ENCODE results near the gene LOXL1.
A peak's percentile ranks its signal among the peaks of the same experiment; 100 is the strongest.

LOXL1 gene

GRCh38 chr15:73978896-73979295 is 52.6 kb downstream of the LOXL1 start:
- DNase-seq (ENCODE audit: low read depth), result no peak

DNA sequence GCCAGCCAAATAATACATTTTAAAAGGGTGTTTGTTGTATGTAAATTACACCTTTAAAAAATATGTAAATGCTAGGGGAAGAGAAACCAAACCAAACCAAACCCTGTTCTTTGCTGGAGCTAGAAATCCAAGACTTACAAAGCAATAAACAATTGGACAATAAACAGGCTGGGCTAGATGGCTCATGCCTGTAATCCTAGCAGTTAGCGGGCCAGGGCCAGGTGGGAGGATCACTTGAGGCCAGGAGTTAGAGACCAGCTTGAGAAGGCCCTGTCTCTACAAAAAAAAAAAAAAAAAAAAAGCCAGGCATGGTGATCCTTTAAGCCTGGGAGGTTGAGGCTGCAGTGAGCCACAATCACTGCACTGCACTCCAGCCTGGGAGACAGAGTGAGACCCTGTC is 53.4 kb downstream of the LOXL1 start:
- DNase-seq (ENCODE audit: low read depth), result no peak

GRCh38 chr15:73981761-73982221 is 55.5 kb downstream of the LOXL1 start:
- DNase-seq (ENCODE audit: low read depth), result no peak

DNA sequence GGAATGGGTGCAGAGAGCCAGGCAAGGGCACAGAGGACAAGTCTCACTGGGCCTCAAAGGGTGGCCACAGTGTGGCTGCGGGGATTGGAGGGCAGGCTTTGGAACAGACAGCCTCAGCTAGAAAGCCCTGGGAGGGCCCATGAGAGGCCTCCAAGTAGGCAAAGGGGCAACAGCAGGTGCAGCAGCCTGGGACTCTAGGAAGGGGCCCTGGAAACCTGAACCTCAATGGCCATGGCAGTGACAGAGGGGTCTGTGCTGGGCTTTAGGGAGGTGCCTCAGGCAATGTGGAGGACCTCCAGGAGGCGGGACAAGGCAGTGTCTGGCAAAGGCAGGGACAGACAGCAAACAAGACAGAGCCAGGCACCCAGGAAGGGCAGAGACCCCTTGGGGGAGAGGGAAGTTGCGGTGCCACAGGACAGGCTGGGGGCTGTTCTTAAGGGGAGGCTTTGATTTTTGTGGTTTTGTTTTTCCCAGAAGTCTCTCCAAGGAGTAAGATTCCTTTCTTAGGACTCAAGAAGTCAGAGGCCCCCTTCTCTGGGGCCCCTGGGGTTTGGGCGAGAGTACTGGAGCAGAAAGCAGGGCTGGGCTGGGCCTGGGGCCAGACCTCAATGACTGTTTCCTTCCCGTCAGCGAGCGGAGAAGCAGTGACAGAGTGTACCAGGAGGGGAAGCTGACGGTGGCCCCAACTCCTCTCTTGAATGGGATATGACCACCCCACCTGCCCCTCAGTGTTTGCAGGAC is 56.1 kb downstream of the LOXL1 start:
- no peak for DNase-seq (ENCODE audit: low read depth)

- DNase-seq (ENCODE audit: low read depth), result no peak
These were observed 57.0 kb downstream of the LOXL1 start for GRCh38 chr15:73983211-73983727.

GRCh38 chr15:73983773-73984172 is 57.5 kb downstream of the LOXL1 start:
- DNase-seq (ENCODE audit: low read depth), result no peak

- DNase-seq (ENCODE audit: low read depth), result no peak
These were observed 58.1 kb downstream of the LOXL1 start for GRCh38 chr15:73984208-73984979.

- no peak for DNase-seq (ENCODE audit: low read depth)
These were observed 59.0 kb downstream of the LOXL1 start for GRCh38 chr15:73985101-73985873.

- DNase-seq (ENCODE audit: low read depth), result no peak
These were observed 60.0 kb downstream of the LOXL1 start for GRCh38 chr15:73986055-73986775.

- DNase-seq (ENCODE audit: low read depth), result no peak
These were observed 60.5 kb downstream of the LOXL1 start for GRCh38 chr15:73986776-73987056.

DNA sequence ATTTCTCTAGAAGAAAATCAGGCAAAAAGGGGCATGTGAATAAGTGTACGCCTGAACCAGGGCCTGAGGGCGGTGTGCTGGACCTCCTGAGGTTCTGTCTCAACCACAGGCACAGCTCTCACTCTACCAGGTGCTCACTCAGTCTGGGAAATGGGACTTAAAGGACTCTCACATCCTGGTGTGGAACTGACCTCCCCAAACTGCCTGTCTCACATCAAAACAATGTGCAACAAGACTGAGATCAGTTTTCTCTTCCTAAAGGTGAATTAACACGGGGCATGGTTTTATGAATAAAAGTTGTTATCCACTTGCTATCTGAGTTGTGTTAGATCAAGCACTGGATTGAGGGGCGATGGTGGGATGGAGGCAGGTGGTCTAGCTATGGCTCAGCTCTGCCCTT is 61.0 kb downstream of the LOXL1 start:
- no peak for DNase-seq (ENCODE audit: low read depth)

DNA sequence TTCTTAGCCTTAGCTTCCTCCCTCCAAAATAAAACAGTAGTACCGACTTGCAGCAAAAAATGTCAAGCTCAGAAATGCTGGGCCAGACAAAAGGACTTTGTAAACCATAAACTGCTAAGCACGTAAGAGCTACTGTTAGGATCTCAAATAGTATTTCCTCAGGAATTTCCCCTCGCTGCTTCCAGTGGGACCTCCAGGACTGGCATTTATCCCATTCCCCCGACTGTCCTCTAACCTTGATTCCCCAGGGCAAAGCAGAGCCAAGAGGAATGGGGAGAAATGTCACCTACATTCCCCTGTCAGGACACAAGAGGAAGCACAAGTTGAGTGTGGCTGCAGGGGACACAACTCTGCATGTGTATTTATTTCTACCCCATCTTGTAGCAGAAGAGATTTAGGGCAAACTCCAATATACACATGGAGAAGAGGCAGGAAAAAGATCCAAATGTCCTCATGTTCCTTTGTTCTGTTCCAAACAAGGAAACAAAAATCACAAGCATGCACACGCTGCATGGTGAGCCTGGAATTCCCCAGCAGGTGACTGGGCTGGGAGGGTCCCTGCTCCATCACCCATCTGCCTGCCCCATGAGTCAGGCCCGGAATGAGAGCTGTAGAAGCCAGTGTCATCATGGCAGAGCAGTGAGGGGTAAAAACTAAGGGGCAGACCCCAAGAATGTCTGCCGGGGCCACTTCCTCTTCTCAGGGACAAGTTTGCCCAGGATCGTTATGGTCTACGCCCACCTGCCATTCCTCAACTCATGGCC is 61.6 kb downstream of the LOXL1 start:
- DNase-seq (ENCODE audit: low read depth), result no peak

DNA sequence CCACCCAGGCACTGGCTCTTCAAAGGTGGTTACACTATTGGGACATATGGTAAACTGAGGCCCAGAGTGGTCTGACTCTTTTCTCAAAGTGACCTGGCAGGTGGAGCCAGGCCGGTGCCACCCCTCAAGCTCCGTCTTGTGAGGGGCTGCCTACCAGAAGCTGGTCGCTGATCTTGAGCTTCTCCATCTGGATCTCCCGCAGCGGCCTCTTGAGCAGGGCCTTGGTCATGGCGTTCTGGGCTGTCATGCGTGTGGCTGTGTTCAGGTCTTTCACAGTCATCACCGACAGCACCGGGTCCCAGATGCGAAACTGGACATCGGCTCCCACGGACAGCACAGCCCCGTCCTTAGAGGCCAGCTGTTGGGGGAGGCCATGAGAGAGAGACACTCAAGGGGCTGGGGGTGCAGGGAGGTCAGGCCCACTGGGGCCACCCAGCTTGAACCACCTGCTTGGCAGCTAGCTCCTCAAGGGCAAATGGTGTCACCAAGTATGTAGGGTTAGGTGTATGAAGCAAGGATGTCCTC is 62.2 kb downstream of the LOXL1 start:
- no peak for DNase-seq (ENCODE audit: low read depth)

GRCh38 chr15:73989001-73989798 is 62.9 kb downstream of the LOXL1 start:
- DNase-seq (ENCODE audit: low read depth), result no peak

DNA sequence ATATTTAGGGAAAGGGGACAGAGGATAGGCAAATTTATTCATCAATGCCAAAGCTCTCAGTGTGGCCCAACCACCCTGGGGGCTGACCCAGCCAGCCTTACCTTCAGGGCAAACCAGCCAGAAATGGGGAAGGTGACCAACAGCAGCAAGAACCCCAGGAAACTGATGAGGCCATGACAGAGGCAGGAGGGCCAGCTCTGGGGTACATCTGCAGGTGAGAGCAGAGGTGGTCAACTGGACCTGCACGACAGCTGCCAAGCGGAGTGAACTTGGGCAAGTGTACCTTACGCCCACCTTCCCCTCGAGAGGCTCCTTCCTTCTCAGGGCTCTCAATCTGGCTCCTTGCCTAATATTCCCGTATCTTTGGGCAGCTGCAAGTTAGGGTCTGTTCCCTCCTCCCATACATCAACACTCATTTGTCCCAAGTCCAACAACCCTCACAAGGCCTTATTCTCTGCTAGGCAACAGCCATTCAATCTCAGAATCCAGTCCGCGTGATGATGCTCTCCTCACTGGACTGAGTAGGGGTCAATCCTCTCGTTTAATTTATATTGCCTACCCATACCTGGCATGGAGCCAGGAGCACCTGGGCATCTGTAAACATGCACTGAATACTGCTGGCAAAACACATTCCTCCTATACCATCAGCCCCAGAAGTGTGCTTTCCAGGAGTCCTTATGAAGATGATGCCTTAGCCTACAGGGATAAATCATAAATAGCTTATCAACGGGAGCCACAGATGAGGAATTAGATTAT is 64.2 kb downstream of the LOXL1 start:
- no peak for DNase-seq (ENCODE audit: low read depth)

DNA sequence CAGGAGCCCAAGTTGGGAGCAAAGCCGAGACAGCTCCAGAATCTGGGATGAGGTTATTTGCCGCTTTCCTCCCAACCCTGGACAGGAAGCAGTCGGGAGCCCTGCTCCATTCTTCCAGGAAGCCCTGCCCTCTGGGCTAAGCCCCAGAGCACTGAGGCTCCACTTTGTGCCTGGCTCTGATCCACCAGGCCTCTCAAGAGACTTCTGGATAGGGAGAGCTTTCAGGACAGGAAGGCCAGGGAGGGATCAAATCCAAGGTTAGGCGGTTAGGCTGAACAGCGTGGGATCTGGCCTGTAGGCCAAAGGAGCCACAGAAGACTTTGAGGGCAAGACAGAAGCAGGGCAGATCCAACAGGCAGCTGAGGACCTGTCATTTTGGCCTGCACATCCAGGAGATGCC is 65.0 kb downstream of the LOXL1 start:
- no peak for DNase-seq (ENCODE audit: low read depth)

DNA sequence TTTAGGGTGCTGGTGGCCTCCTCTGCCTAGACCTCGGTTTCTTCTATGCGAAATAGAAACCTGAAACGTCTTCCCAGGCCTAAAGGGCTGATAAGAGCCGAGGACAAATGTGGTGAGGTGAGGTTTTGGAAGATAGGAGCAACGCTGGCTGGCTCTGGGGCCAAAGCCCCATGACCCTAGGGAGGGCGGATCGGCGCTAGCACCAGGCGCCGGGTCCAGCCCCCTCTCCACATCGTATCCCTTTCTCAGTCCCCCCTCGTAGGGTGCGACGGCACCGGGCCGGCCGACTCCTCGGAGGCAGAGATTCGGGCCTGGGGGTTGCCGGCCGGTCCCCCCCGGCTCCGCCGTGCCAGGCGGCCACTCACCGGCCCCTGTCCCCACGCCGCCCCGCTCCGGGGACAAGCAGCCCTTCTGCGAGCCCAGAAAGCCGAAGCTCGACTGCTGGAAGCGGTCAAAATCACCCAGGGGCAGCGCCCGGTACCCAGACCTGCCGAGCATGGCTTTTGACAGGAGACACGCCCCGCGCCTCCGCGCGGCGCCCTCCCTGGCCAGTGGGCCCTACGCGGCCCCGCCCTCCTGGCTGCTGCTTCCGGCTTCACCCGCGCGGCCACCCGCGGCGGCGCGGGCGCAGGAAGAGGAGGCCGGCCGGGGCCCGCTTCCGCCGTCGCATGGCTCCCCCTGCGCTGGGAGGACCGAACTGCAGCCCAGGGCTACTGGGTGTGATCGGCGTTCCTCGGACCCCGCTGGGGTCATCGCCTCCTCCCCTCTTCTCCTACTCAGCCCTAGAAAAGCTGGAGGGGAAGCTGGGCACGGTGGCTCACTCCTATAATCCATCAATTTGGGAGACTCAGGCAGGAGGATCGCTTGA is 65.7 kb downstream of the LOXL1 start, which contains the start of gene STOML1:
STOML1 (minus strand) TSS at position 570 of the 868 bp plus-strand sequence; CDS start at position 498, 72 bp downstream.
- peak; percentile 92 for DNase-seq (ENCODE audit: low read depth)

DNA sequence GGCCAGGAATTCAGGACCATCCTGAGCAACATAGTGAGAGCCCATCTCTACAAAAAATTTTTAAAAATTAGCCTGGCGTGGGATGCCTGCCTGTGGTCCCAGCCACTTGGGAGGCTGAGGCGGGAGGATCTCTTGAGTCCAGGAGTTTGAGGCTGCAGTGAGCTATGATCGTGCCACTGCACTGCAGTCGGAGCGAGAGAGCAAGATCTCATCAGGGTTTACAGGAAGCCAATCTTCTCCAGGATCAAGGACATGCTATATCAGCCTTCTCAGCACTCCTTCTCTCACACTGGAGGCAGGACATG is 66.3 kb downstream of the LOXL1 start:
- no peak for DNase-seq (ENCODE audit: low read depth)
